Body of pancreas (tissue), 4 donors: Measurements from ENCODE around the gene TGFB2. TPM values are rescaled to one million over a fixed set of nuclear protein-coding genes. Genes with fewer than 3 reads are reported as not detected.

Experiments used
- ATAC-seq: fragments of 150-250 bp; one replicate; pipeline ENCODE4 v1.9.1; 2016
- DNase-seq, 4 donors: peaks; one replicate each; pipeline ENCODE4 v3.0.0-alpha.2; 2019
- H3K27ac ChIP-seq, 4 donors: fragments of 200-600 bp; sonication (generic); 1 replicate in 3 of 4; 2 replicates in 1 of 4; pipeline versions ENCODE4 v1.5.1 to v1.6.1; 2016 to 2019; ENCODE audit warnings: mild to moderate bottlenecking in 1 of 4, mixed read lengths in 1 of 4, moderate library complexity in 1 of 4
- H3K27me3 ChIP-seq, 2 donors: fragments of 200-600 bp; sonication (generic); one replicate each; pipeline ENCODE4 v1.6.0; 2016; ENCODE audit warnings: mild to moderate bottlenecking in 1 of 2
- H3K36me3 ChIP-seq, 2 donors: fragments of 200-600 bp; sonication (generic); replicated peaks in 1 of 2; 2 replicates each; pipeline ENCODE4 v1.5.1; 2016; ENCODE audit warnings: low read depth in 2 of 2; ENCODE audit not compliant: insufficient read depth in 1 of 2
- H3K4me1 ChIP-seq: fragments of 200-600 bp; sonication (generic); one replicate; pipeline ENCODE4 v1.6.0; 2016
- H3K4me3 ChIP-seq, 2 donors: fragments of 200-600 bp; sonication (generic); 1 replicate in 1 of 2; 2 replicates in 1 of 2; pipeline ENCODE4 v1.5.1; 2016 to 2019
- H3K9me3 ChIP-seq, 3 donors: fragments of 200-600 bp; sonication (generic); 1 replicate in 2 of 3; 2 replicates in 1 of 3; pipeline ENCODE4 v1.5.1; 2016
- CTCF ChIP-seq, 7 experiments: fragments of 450-650 bp in 4 of 7; fragments of 200-600 bp in 3 of 7; sonication (generic) in 3 of 7; IDR thresholded peaks; one replicate each; pipeline ENCODE4 v1.5.1; 2016 to 2019; ENCODE audit warnings: antibody characterized with exemption in 7 of 7
- POLR2A ChIP-seq, 3 donors: fragments of 450-650 bp; IDR thresholded peaks; one replicate each; pipeline ENCODE4 v1.6.1; 2016; ENCODE audit warnings: antibody characterized with exemption in 3 of 3, mild to moderate bottlenecking in 2 of 3
- WGBS, 2 donors: methylation state at CpG; one replicate each; pipeline ENCODE4 v1.1.5; 2017; 5-methylcytosine and 5-hydroxymethylcytosine counted together
- intact Hi-C: fragments of 100-400 bp; cut with DNase I; formaldehyde crosslinking; loops from one replicate; pipeline ENCODE4 v1.15.1; 2023
- total RNA-seq, 2 donors: library from RNA; depleted of rRNA; stranded (reverse); fragments of >200 nt; gene quantifications; one replicate each; pipeline ENCODE4 v1.1.0, GENCODE V29; 2016

Gene TGFB2
- total RNA-seq, 2 donors from 2014 or later = 4.3 to 4.9 TPM

- Histone ChIP-seq H3K4me1 (no peaks in the 10 kb centered on the region), H3K36me3 (no peaks in the 10 kb centered on the region), H3K4me3 (no peak overlapping the region), H3K27ac (no peak overlapping the region), H3K27me3 (no peaks in the 10 kb centered on the region), H3K9me3 (no peaks in the 10 kb centered on the region)
- DNase-seq (no peak), ATAC-seq (no peak)
- WGBS, 2 donors = 83 to 88% methylated on average over 12 of the region's 12 CpGs
- TF ChIP-seq POLR2A (IDR thresholded peaks at IDR 0.05) (no peak), CTCF (IDR thresholded peaks at IDR 0.05) (no peak)
- intact Hi-C loops = no loop called here
Measured at GRCh38 chr1:218401441-218401997, 56.4 kb downstream of the TGFB2 start.

- no peak for ATAC-seq
- Histone ChIP-seq H3K9me3 (no peaks in the 10 kb centered on the region), H3K27me3 (no peaks in the 10 kb centered on the region), H3K27ac (no peak overlapping the region), H3K36me3 (no peaks in the 10 kb centered on the region), H3K4me3 (no peak overlapping the region), H3K4me1 (no peaks in the 10 kb centered on the region)
- no peak for TF ChIP-seq POLR2A (IDR thresholded peaks at IDR 0.05)
- no peak for TF ChIP-seq CTCF (IDR thresholded peaks at IDR 0.05)
- WGBS, 2 donors = 80 to 81% methylated on average over 8 of the region's 8 CpGs
- intact Hi-C loops = no loop called here
- no peak for DNase-seq
Measured at GRCh38 chr1:218401998-218402785, 57.1 kb downstream of the TGFB2 start.

- no peaks in the 10 kb centered on the region for H3K36me3 ChIP-seq
- intact Hi-C loops = no loop called here
- TF ChIP-seq POLR2A (IDR thresholded peaks at IDR 0.05) = no peak
- no peak overlapping the region for H3K4me3 ChIP-seq
- no peaks in the 10 kb centered on the region for H3K9me3 ChIP-seq
- DNase-seq (no peak), ATAC-seq (no peak)
- no peaks in the 10 kb centered on the region for H3K27me3 ChIP-seq
- 75 to 83% methylated on average over 7 of the region's 7 CpGs for WGBS, 2 donors
- H3K27ac ChIP-seq = no peak overlapping the region
- no peaks in the 10 kb centered on the region for H3K4me1 ChIP-seq
Measured at GRCh38 chr1:218402786-218403120, 57.6 kb downstream of the TGFB2 start.

- TF ChIP-seq POLR2A (IDR thresholded peaks at IDR 0.05) = no peak
- TF ChIP-seq CTCF (IDR thresholded peaks at IDR 0.05) = no peak
- DNase-seq (no peak), ATAC-seq (no peak)
- no peaks in the 10 kb centered on the region for H3K27me3 ChIP-seq
- 77 to 82% methylated on average over 7 of the region's 7 CpGs for WGBS, 2 donors
- no peaks in the 10 kb centered on the region for H3K9me3 ChIP-seq
- H3K4me3 ChIP-seq = no peak overlapping the region
- intact Hi-C loops = no loop called here
- no peaks in the 10 kb centered on the region for H3K36me3 ChIP-seq
- no peaks in the 10 kb centered on the region for H3K4me1 ChIP-seq
- no peak overlapping the region for H3K27ac ChIP-seq
Measured at GRCh38 chr1:218403300-218403699, 58.2 kb downstream of the TGFB2 start.

- no peak overlapping the region for H3K4me3 ChIP-seq
- intact Hi-C loops = no loop called here
- TF ChIP-seq CTCF (IDR thresholded peaks at IDR 0.05) (no peak), POLR2A (IDR thresholded peaks at IDR 0.05) (no peak)
- 80 to 86% methylated on average over 1 of the region's 1 CpG for WGBS, 2 donors
- H3K27me3 ChIP-seq = no peaks in the 10 kb centered on the region
- ATAC-seq (no peak), DNase-seq (no peak)
- no peaks in the 10 kb centered on the region for H3K36me3 ChIP-seq
- H3K9me3 ChIP-seq = no peaks in the 10 kb centered on the region
- H3K4me1 ChIP-seq = no peaks in the 10 kb centered on the region
- H3K27ac ChIP-seq = no peak overlapping the region
Measured at GRCh38 chr1:218407630-218408029, 62.5 kb downstream of the TGFB2 start.
